Measurements from ENCODE around the gene IGSF23. TPM values are rescaled to one million over a fixed set of nuclear protein-coding genes. Genes with fewer than 3 reads are reported as not detected.
"Not testable (repeated sequence)": the region's sequence is repeated elsewhere in the genome, so short reads cannot be mapped to it uniquely, and the experiment has no call there.

IGSF23 gene
- total and polyA plus RNA-seq, 2 of the 4 experiments (the other 2 are of a cell fraction): 0.27 TPM; not detected in 1

GRCh38 chr19:44628793-44629192 lies 15.4 kb downstream of the IGSF23 start:
- H3K9me1 ChIP-seq (ENCODE audit: insufficient read depth, low read length): peaks cover 17% of the 10 kb centered on the region
- peaks cover 12% of the 10 kb centered on the region for H3K4me1 ChIP-seq (ENCODE audit: control insufficient read depth, insufficient read depth, low read length)
- ATAC-seq (ENCODE audit: low read depth) (no peak), DNase-seq (no peak)
- no peaks in the 10 kb centered on the region; a peak in 1 of 4 replicates for H3K79me1 ChIP-seq (ENCODE audit: low read depth in 1 of 2, low read length in 2 of 2)
- peak overlapping the region; percentile 0 for H2AK9ac ChIP-seq (replicated peaks; ENCODE audit: low read depth, low read length, poor library complexity)
- H3K27me3 ChIP-seq (ENCODE audit: control insufficient read depth, insufficient read depth, low read length): no peaks in the 10 kb centered on the region
- H2BK20ac ChIP-seq (ENCODE audit: low read depth, low read length): peak overlapping the region; percentile 32; the same call in 1 of the 2 replicates
- H3K9ac ChIP-seq (ENCODE audit: low read depth, low read length): no peak overlapping the region
- BruUV-seq (replicated peaks): no TSS peak
- peak overlapping the region; percentile 30 for H2AK5ac ChIP-seq (ENCODE audit: low read depth, low read length)
- H2BK5ac ChIP-seq (ENCODE audit: low read depth, low read length, poor library complexity, severe bottlenecking): no peak overlapping the region
- H3K36me3 ChIP-seq (ENCODE audit: control insufficient read depth, insufficient read depth, low read length): peaks cover 6% of the 10 kb centered on the region; the same call in 1 of the 2 replicates
- ChIA-PET POLR2A (ENCODE audit: unreplicated experiment) (no interaction called here), CTCF (no interaction called here)
- H2BK15ac ChIP-seq (ENCODE audit: low read depth, low read length): 0 out of 3 replicates have a peak overlapping the region, but pooled peaks have one; percentile 3
- no peak overlapping the region for H2AFZ ChIP-seq (replicated peaks; ENCODE audit: low read length, poor library complexity)
- no peak overlapping the region for H3K56ac ChIP-seq (ENCODE audit: extremely low read depth, insufficient read depth, low read length)
- 79% methylated on average over 2 of the region's 3 CpGs; no CpG with 5 or more reads in 1 of the 2 experiments for WGBS, 2 experiments (ENCODE audit: extremely low coverage in 2 of 2, insufficient read length in 1 of 2)
- peak overlapping the region; percentile 32; the same call in 1 of the 2 replicates for H2BK120ac ChIP-seq (ENCODE audit: low read depth, low read length)
- no peak for TF ChIP-seq CTCF (conservative IDR thresholded peaks at IDR 0.05; ENCODE audit: low read depth, low read length)
- TF ChIP-seq, protein P1, sequence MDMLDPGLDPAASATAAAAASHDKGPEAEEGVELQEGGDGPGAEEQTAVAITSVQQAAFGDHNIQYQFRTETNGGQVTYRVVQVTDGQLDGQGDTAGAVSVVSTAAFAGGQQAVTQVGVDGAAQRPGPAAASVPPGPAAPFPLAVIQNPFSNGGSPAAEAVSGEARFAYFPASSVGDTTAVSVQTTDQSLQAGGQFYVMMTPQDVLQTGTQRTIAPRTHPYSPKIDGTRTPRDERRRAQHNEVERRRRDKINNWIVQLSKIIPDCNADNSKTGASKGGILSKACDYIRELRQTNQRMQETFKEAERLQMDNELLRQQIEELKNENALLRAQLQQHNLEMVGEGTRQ (IDR thresholded peaks at IDR 0.05; ENCODE audit: low read depth, low read length): no peak
- TF ChIP-seq CHD1 (IDR thresholded peaks at IDR 0.05; ENCODE audit: low read depth, low read length): no peak
- no peak overlapping the region for H3K18ac ChIP-seq (ENCODE audit: low read depth, low read length)
- peak overlapping the region; percentile 13 for H4K91ac ChIP-seq (ENCODE audit: insufficient read depth, low read depth, low read length)
- in situ Hi-C loops (cut with MboI; ENCODE audit: low sequenced_read_pairs): no loop called here
- no peak overlapping the region for H3K27ac ChIP-seq (ENCODE audit: insufficient read depth, low read length)
- H3K4me2 ChIP-seq (ENCODE audit: low read depth, low read length): no peak overlapping the region
- no peak overlapping the region for H3K4me3 ChIP-seq (ENCODE audit: insufficient read depth, low read depth, low read length)
- no peak overlapping the region for H4K8ac ChIP-seq (ENCODE audit: low read depth in 2 of 2, low read length in 2 of 2)
- peak overlapping the region; percentile 61; the same call in 1 of the 2 replicates for H3K4ac ChIP-seq (ENCODE audit: low read depth, low read length)
- dilution Hi-C loops (cut with HindIII; ENCODE audit: low sequenced_read_pairs, unreplicated experiment): no loop called here
- no peak overlapping the region for H3K23ac ChIP-seq (ENCODE audit: low read depth, low read length)
- no peak overlapping the region for H4K5ac ChIP-seq (ENCODE audit: low read depth, low read length)
- no peaks in the 10 kb centered on the region; the same call in 1 of the 2 replicates for H4K20me1 ChIP-seq (ENCODE audit: insufficient read depth, low read length)
- H3K14ac ChIP-seq (replicated peaks; ENCODE audit: low read depth, low read length): no peak overlapping the region; the same call in 1 of the 2 replicates
- peaks cover 2% of the 10 kb centered on the region; the same call in 1 of the 2 replicates for H3K9me3 ChIP-seq (ENCODE audit: control insufficient read depth, insufficient read depth, low read length)
- intact Hi-C loops (cut with micrococcal nuclease): no loop called here

DNA sequence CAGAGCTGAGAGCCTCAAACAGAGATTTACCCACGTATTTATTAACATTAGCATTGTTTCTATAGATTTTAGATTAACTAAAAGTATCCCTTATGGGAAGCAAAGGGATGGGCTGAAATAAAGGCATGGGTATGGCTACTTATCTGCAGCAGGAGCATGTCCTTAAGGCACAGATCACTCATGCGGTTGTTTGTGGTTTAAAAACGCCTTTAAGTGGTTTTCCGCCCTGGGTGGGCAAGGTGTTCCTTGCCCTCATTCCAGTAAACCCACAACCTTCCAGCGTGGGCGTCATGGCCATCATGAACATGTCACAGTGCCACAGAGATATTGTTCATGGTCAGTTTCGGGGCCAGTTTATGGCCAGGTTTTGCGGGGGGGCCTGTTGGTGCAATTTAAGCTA lies 18.2 kb downstream of the IGSF23 start:
- intact Hi-C loops (cut with micrococcal nuclease); H3K14ac ChIP-seq (replicated peaks; ENCODE audit: low read depth, low read length); H3K4ac ChIP-seq (ENCODE audit: low read depth, low read length); H2AK5ac ChIP-seq (ENCODE audit: low read depth, low read length); H2AFZ ChIP-seq (replicated peaks; ENCODE audit: low read length, poor library complexity); H3K27me3 ChIP-seq (ENCODE audit: control insufficient read depth, insufficient read depth, low read length); H3K79me1 ChIP-seq (ENCODE audit: low read depth in 1 of 2, low read length in 2 of 2); H2BK5ac ChIP-seq (ENCODE audit: low read depth, low read length, poor library complexity, severe bottlenecking); H3K9ac ChIP-seq (ENCODE audit: low read depth, low read length); H3K4me2 ChIP-seq (ENCODE audit: low read depth, low read length); H3K18ac ChIP-seq (ENCODE audit: low read depth, low read length); H2BK15ac ChIP-seq (ENCODE audit: low read depth, low read length); H4K5ac ChIP-seq (ENCODE audit: low read depth, low read length); H2BK120ac ChIP-seq (ENCODE audit: low read depth, low read length); dilution Hi-C loops (cut with HindIII; ENCODE audit: low sequenced_read_pairs, unreplicated experiment); BruUV-seq (replicated peaks); H2BK20ac ChIP-seq (ENCODE audit: low read depth, low read length); H4K20me1 ChIP-seq (ENCODE audit: insufficient read depth, low read length); H3K36me3 ChIP-seq (ENCODE audit: control insufficient read depth, insufficient read depth, low read length); H3K4me3 ChIP-seq (ENCODE audit: insufficient read depth, low read depth, low read length); H3K56ac ChIP-seq (ENCODE audit: extremely low read depth, insufficient read depth, low read length); H2AK9ac ChIP-seq (replicated peaks; ENCODE audit: low read depth, low read length, poor library complexity); ATAC-seq (ENCODE audit: low read depth); H4K8ac ChIP-seq (ENCODE audit: low read depth in 2 of 2, low read length in 2 of 2); H3K23ac ChIP-seq (ENCODE audit: low read depth, low read length); H3K27ac ChIP-seq (ENCODE audit: insufficient read depth, low read length); H3K9me3 ChIP-seq (ENCODE audit: control insufficient read depth, insufficient read depth, low read length); DNase-seq; in situ Hi-C loops (cut with MboI; ENCODE audit: low sequenced_read_pairs); POLR2A ChIA-PET (ENCODE audit: unreplicated experiment); H4K91ac ChIP-seq (ENCODE audit: insufficient read depth, low read depth, low read length): not testable (repeated sequence)
- WGBS, 2 experiments (ENCODE audit: extremely low coverage in 2 of 2, insufficient read length in 1 of 2): 100% methylated on average over 4 of the region's 8 CpGs; no CpG with 5 or more reads in 1 of the 2 experiments
- Histone ChIP-seq H3K9me1 (ENCODE audit: insufficient read depth, low read length) (peaks cover 13% of the 10 kb centered on the region), H3K4me1 (ENCODE audit: control insufficient read depth, insufficient read depth, low read length) (peaks cover 21% of the 10 kb centered on the region)
- CTCF ChIA-PET: interaction anchor here (0.6 kb wide), 2 partner anchors 37 to 297 kb away, joined by 3 read pairs; no protein-coding TSS in a partner anchor

Measured in IMR-90 (cell line).